Loucy (cell line): ENCODE measurements around the gene TC2N.

Experiments
- EZH2phosphoT487 ChIP-seq: fragments of 200-600 bp; IDR thresholded peaks from 2 replicates; pipeline ENCODE4 v1.6.1; 2018; ENCODE audit warnings: antibody characterized with exemption, mild to moderate bottlenecking, moderate library complexity, borderline replicate concordance
- TF ChIP-seq, protein P1 (sequence below): fragments of 200-600 bp; sonication (generic); conservative IDR thresholded peaks from 2 replicates; pipeline ENCODE4 v1.5.1; 2014; ENCODE audit warnings: mild to moderate bottlenecking, antibody characterized with exemption, low read length

DNA sequence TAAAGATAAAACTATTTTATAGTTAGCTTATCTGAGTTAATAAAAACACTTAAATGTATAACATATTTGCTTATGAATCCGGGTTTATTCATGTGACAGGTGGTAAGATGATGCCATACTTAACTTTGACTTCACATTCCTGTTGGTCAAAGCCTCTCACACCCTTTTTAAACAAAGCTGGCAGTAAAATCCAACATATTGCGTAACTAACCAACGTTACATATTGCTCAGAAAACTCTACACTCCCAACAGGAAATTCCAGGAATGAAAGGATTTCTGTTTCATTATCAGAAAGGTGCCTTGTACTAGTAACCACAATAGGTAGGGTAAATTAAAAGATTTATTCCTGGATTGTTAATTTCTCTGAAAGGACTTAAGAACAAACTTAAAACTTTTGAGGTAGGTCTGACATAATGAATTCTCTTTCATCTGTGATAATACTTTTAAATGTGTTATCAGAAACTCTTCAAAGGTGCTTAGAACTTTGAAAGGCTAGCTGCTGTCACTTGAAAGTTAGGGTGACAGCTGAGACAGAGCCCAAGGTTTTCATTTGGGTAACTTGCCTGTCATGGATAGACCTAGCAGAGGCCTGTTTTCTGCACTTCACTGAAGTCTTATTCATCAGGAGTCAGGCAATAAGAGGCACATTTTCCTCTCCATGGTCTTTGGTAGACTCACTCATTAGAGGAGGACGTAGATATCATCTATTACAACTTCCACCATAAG is 111.6 kb downstream of the TC2N start:
- TF ChIP-seq, protein P1, sequence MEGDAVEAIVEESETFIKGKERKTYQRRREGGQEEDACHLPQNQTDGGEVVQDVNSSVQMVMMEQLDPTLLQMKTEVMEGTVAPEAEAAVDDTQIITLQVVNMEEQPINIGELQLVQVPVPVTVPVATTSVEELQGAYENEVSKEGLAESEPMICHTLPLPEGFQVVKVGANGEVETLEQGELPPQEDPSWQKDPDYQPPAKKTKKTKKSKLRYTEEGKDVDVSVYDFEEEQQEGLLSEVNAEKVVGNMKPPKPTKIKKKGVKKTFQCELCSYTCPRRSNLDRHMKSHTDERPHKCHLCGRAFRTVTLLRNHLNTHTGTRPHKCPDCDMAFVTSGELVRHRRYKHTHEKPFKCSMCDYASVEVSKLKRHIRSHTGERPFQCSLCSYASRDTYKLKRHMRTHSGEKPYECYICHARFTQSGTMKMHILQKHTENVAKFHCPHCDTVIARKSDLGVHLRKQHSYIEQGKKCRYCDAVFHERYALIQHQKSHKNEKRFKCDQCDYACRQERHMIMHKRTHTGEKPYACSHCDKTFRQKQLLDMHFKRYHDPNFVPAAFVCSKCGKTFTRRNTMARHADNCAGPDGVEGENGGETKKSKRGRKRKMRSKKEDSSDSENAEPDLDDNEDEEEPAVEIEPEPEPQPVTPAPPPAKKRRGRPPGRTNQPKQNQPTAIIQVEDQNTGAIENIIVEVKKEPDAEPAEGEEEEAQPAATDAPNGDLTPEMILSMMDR: no peak
- TF ChIP-seq EZH2phosphoT487: no peak
